T-helper 2 cell treated with Interferon-gamma antibody and Interleukin-4, amounts not matched to agents 100 ng/mL and 5 ng/mL, for 36 hours (primary cell): ENCODE data around the gene IL37. TPM values are rescaled to one million over a fixed set of nuclear protein-coding genes. Genes with fewer than 3 reads are reported as not detected.
"Not testable (repeated sequence)": the region's sequence is repeated elsewhere in the genome, so short reads cannot be mapped to it uniquely, and the experiment has no call there.

Source experiments
- intact Hi-C: fragments of 100-400 bp; cut with micrococcal nuclease; formaldehyde crosslinking; loops from one replicate; pipeline ENCODE4 v1.15.1; 2023
- total RNA-seq: library from RNA; stranded (reverse); gene quantifications from 2 replicates; pipeline ENCODE4 v1.2.3, GENCODE V29; 2022

The IL37 gene
- total RNA-seq, 1 donor from 2014 or later, result not detected

GRCh38 chr2:112920923-112921532, 10.1 kb downstream of the IL37 start:
- intact Hi-C loops, result no loop called here

- intact Hi-C loops, result no loop called here
These were observed 11.0 kb downstream of the IL37 start for GRCh38 chr2:112921982-112922381.

- intact Hi-C loops, result no loop called here
These were observed 12.4 kb downstream of the IL37 start for GRCh38 chr2:112923237-112923966.

GRCh38 chr2:112923967-112924338, 13.0 kb downstream of the IL37 start:
- intact Hi-C loops, result no loop called here

GRCh38 chr2:112924360-112924759, 13.4 kb downstream of the IL37 start:
- intact Hi-C loops, result no loop called here

- intact Hi-C loops, result no loop called here
These were observed 13.9 kb downstream of the IL37 start for GRCh38 chr2:112924821-112925220.

GRCh38 chr2:112926707-112927106, 15.7 kb downstream of the IL37 start:
- intact Hi-C loops, result no loop called here

GRCh38 chr2:112927745-112928144, 16.8 kb downstream of the IL37 start:
- intact Hi-C loops, result no loop called here

GRCh38 chr2:112933261-112933660, 22.3 kb downstream of the IL37 start:
- intact Hi-C loops, result no loop called here

GRCh38 chr2:112934117-112934516, 23.2 kb downstream of the IL37 start:
- intact Hi-C loops, result not testable (repeated sequence)

- intact Hi-C loops, result no loop called here
These were observed 25.9 kb downstream of the IL37 start for GRCh38 chr2:112936927-112937232.

- intact Hi-C loops, result no loop called here
These were observed 27.9 kb downstream of the IL37 start for GRCh38 chr2:112938904-112939303.

GRCh38 chr2:112939425-112939824, 28.5 kb downstream of the IL37 start:
- intact Hi-C loops, result no loop called here

- intact Hi-C loops, result loop anchor here (1.0 to 5.0 kb wide), 2 partner anchors 192 to 339 kb away; no protein-coding TSS in a partner anchor
These were observed 30.1 kb downstream of the IL37 start for GRCh38 chr2:112940859-112941625.

GRCh38 chr2:112941753-112942653, 31.0 kb downstream of the IL37 start:
- intact Hi-C loops, result loop anchor here (1.0 to 5.0 kb wide), 2 partner anchors 193 to 340 kb away; no protein-coding TSS in a partner anchor

- intact Hi-C loops, result loop anchor here (5.0 kb wide), 1 partner anchor 340 kb away; no protein-coding TSS in a partner anchor
These were observed 31.7 kb downstream of the IL37 start for GRCh38 chr2:112942654-112943002.

- intact Hi-C loops, result loop anchor here (5.0 kb wide), 1 partner anchor 343 kb away; no protein-coding TSS in a partner anchor
These were observed 34.0 kb downstream of the IL37 start for GRCh38 chr2:112944971-112945370.

- intact Hi-C loops, result no loop called here
These were observed 35.1 kb downstream of the IL37 start for GRCh38 chr2:112946086-112946485.

- intact Hi-C loops, result no loop called here
These were observed 36.4 kb downstream of the IL37 start for GRCh38 chr2:112947374-112947773.

- intact Hi-C loops, result no loop called here
These were observed 38.5 kb downstream of the IL37 start for GRCh38 chr2:112949456-112949855.

GRCh38 chr2:112954364-112954763, 43.4 kb downstream of the IL37 start:
- intact Hi-C loops, result no loop called here
